OCI-LY1 (cell line): ENCODE results near the gene METTL27.

Experiments
- CTCF ChIP-seq: fragments of 200-600 bp; sonication (generic), shearing (Covaris generic); IDR thresholded peaks from 2 replicates; pipeline ENCODE4 v1.5.1; 2017; ENCODE audit warnings: mild to moderate bottlenecking, antibody characterized with exemption, low read length, moderate library complexity, mixed read lengths
- EZH2 ChIP-seq: fragments of 200-600 bp; sonication (generic), shearing (Covaris generic); IDR thresholded peaks from 2 replicates; pipeline ENCODE4 v1.8.0; 2017; ENCODE audit warnings: borderline replicate concordance, mixed run types, mild to moderate bottlenecking, antibody characterized with exemption, low read length, moderate library complexity, mixed read lengths

- TF ChIP-seq CTCF (no peak), EZH2 (no peak)
Observed at GRCh38 chr7:73827567-73828106, 14.7 kb downstream of the METTL27 start.
